H9 (cell line): ENCODE data around the gene CNDP2. TPM values are rescaled to one million over a fixed set of nuclear protein-coding genes. Genes with fewer than 3 reads are reported as not detected.

Experiments used
- DNase-seq: peaks from one replicate; pipeline ENCODE4 v3.0.0-alpha.2; 2017
- H2AFZ ChIP-seq: one replicate; pipeline ENCODE4 v1.6.1; 2013; ENCODE audit warnings: mild to moderate bottlenecking, low read length, control low read depth, moderate library complexity
- H2AK5ac ChIP-seq: 2 replicates; pipeline ENCODE4 v1.6.1; 2013; ENCODE audit warnings: low read length, control low read depth, mixed read lengths; ENCODE audit not compliant: insufficient read length
- H2BK120ac ChIP-seq: one replicate; pipeline ENCODE4 v1.6.1; 2013; ENCODE audit warnings: low read depth, mild to moderate bottlenecking, low read length, control low read depth, inconsistent platforms; ENCODE audit not compliant: poor library complexity, severe bottlenecking
- H2BK12ac ChIP-seq: 2 replicates; pipeline ENCODE4 v1.6.1; 2013; ENCODE audit warnings: low read length, control low read depth, mixed read lengths, low read depth; ENCODE audit not compliant: insufficient read length
- H2BK15ac ChIP-seq: 2 replicates; pipeline ENCODE4 v1.6.1; 2013; ENCODE audit warnings: low read depth, low read length, control low read depth
- H2BK20ac ChIP-seq: one replicate; pipeline ENCODE4 v1.6.1; 2013; ENCODE audit warnings: low read depth, mild to moderate bottlenecking, low read length, control low read depth, inconsistent platforms; ENCODE audit not compliant: poor library complexity, severe bottlenecking
- H2BK5ac ChIP-seq: 2 replicates; pipeline ENCODE4 v1.6.1; 2013; ENCODE audit warnings: low read length, control low read depth, mixed read lengths; ENCODE audit not compliant: insufficient read length
- H3K14ac ChIP-seq: 2 replicates; pipeline ENCODE4 v1.6.1; 2013; ENCODE audit warnings: low read length, control low read depth; ENCODE audit not compliant: insufficient read depth
- H3K18ac ChIP-seq: 2 replicates; pipeline ENCODE4 v1.6.1; 2013; ENCODE audit warnings: low read depth, mild to moderate bottlenecking, mixed read lengths, low read length, control low read depth; ENCODE audit not compliant: insufficient read length
- H3K23ac ChIP-seq: 2 replicates; pipeline ENCODE4 v1.6.1; 2013; ENCODE audit warnings: low read length, control low read depth, mixed read lengths, low read depth; ENCODE audit not compliant: insufficient read length
- H3K23me2 ChIP-seq: 2 replicates; pipeline ENCODE4 v1.6.1; 2013; ENCODE audit warnings: low read depth, mild to moderate bottlenecking, mixed read lengths, low read length, control low read depth; ENCODE audit not compliant: insufficient read length, poor library complexity, severe bottlenecking
- H3K27ac ChIP-seq: 2 replicates; pipeline ENCODE4 v1.5.1; 2013; ENCODE audit warnings: low read length, control low read depth, mixed read lengths, low read depth; ENCODE audit not compliant: insufficient read length
- H3K27me3 ChIP-seq: 2 replicates; pipeline ENCODE4 v1.6.1; 2013; ENCODE audit warnings: low read length, control low read depth, inconsistent platforms; ENCODE audit not compliant: insufficient read depth
- H3K4ac ChIP-seq: 2 replicates; pipeline ENCODE4 v1.6.1; 2013; ENCODE audit warnings: low read depth, mild to moderate bottlenecking, control low read depth, inconsistent platforms, low read length, moderate library complexity
- H3K4me1 ChIP-seq: 2 replicates; pipeline ENCODE4 v1.6.1; 2013; ENCODE audit warnings: low read length, control low read depth, inconsistent platforms; ENCODE audit not compliant: insufficient read depth
- H3K4me2 ChIP-seq: 2 replicates; pipeline ENCODE4 v1.6.1; 2013; ENCODE audit warnings: low read length, control low read depth, mixed read lengths; ENCODE audit not compliant: insufficient read length, insufficient read depth
- H3K56ac ChIP-seq: 2 replicates; pipeline ENCODE4 v1.6.1; 2013; ENCODE audit warnings: low read depth, mild to moderate bottlenecking, mixed read lengths, low read length, control low read depth; ENCODE audit not compliant: insufficient read length
- H3K79me1 ChIP-seq: 2 replicates; pipeline ENCODE4 v1.6.1; 2013; ENCODE audit warnings: low read depth, mild to moderate bottlenecking, moderate library complexity, low read length, control low read depth, inconsistent platforms; ENCODE audit not compliant: insufficient read depth, poor library complexity, severe bottlenecking
- H3K79me2 ChIP-seq: 2 replicates; pipeline ENCODE4 v1.6.1; 2013; ENCODE audit warnings: low read length, control low read depth, inconsistent platforms; ENCODE audit not compliant: insufficient read depth
- H3K9ac ChIP-seq: 2 replicates; pipeline ENCODE4 v1.6.1; 2013; ENCODE audit warnings: low read length, control low read depth, mixed read lengths; ENCODE audit not compliant: insufficient read length; ENCODE audit errors: extremely low read depth
- H3K9me3 ChIP-seq: one replicate; pipeline ENCODE4 v1.6.1; 2013; ENCODE audit warnings: low read depth, low read length, inconsistent platforms; ENCODE audit not compliant: control insufficient read depth
- H3T11ph ChIP-seq: one replicate; pipeline ENCODE4 v1.6.1; 2013; ENCODE audit warnings: mild to moderate bottlenecking, low read length, control low read depth, inconsistent platforms
- H4K20me1 ChIP-seq: one replicate; pipeline ENCODE4 v1.6.1; 2013; ENCODE audit not compliant: control insufficient read depth, insufficient read length, insufficient read depth
- H4K5ac ChIP-seq: 2 replicates; pipeline ENCODE4 v1.6.1; 2013; ENCODE audit warnings: low read depth, mild to moderate bottlenecking, mixed read lengths, low read length, control low read depth; ENCODE audit not compliant: insufficient read length
- H4K8ac ChIP-seq: replicated peaks from 2 replicates; pipeline ENCODE4 v1.6.1; 2013; ENCODE audit warnings: low read length, control low read depth, mixed read lengths, low read depth; ENCODE audit not compliant: insufficient read length
- H4K91ac ChIP-seq: 2 replicates; pipeline ENCODE4 v1.6.1; 2013; ENCODE audit warnings: low read depth, mild to moderate bottlenecking, moderate library complexity, mixed read lengths, low read length, control low read depth; ENCODE audit not compliant: insufficient read length
- H3K27ac Mint-ChIP-seq, 3 experiments: 2 replicates in 2 of 3; 3 replicates in 1 of 3; pipeline ENCODE4 v1.8.0; 2020 to 2021; ENCODE audit warnings: mixed read lengths in 3 of 3, mild to moderate bottlenecking in 1 of 3, moderate library complexity in 1 of 3
- H3K27me3 Mint-ChIP-seq: 2 replicates; pipeline ENCODE4 v1.8.0; 2021; ENCODE audit warnings: low read depth, mild to moderate bottlenecking, moderate library complexity, mixed read lengths
- H3K36me3 Mint-ChIP-seq, 3 experiments: 2 replicates in 2 of 3; 3 replicates in 1 of 3; pipeline ENCODE4 v1.8.0; 2020 to 2021; ENCODE audit warnings: low read depth in 3 of 3, mixed read lengths in 3 of 3; ENCODE audit not compliant: insufficient read depth in 1 of 3
- H3K4me1 Mint-ChIP-seq, 2 experiments: 2 replicates each; pipeline ENCODE4 v1.8.0; 2020; ENCODE audit warnings: mixed read lengths in 2 of 2
- H3K4me3 Mint-ChIP-seq, 2 experiments: 2 replicates in 1 of 2; 3 replicates in 1 of 2; pipeline ENCODE4 v1.8.0; 2020 to 2021; ENCODE audit warnings: mild to moderate bottlenecking in 2 of 2, mixed read lengths in 2 of 2, moderate library complexity in 1 of 2
- H3K9me3 Mint-ChIP-seq, 2 experiments: 2 replicates in 1 of 2; 3 replicates in 1 of 2; pipeline ENCODE4 v1.8.0; 2020; ENCODE audit warnings: mild to moderate bottlenecking in 2 of 2, mixed read lengths in 2 of 2, moderate library complexity in 1 of 2
- WGBS: extraction: QIAGEN DNeasy Blood & Tissue Kit; methylation state at CpG from one replicate; pipeline ENCODE4 v1.1.7; 2013; ENCODE audit warnings: missing lambda C conversion rate, low lambda C conversion rate, mixed read lengths; ENCODE audit not compliant: insufficient read length; ENCODE audit errors: extremely low coverage; 5-methylcytosine and 5-hydroxymethylcytosine counted together
- total RNA-seq: library from RNA; stranded (reverse); gene quantifications from 2 replicates; pipeline ENCODE4 v1.2.1, GENCODE V29; 2021
- TF ChIP-seq, protein P1 (sequence below): fragments of 200-600 bp; sonication (generic); conservative IDR thresholded peaks from 3 replicates; pipeline ENCODE4 v1.8.0; 2021; ENCODE audit warnings: antibody characterized with exemption, mild to moderate bottlenecking

Gene CNDP2
- total RNA-seq, 1 experiment from 2014 or later: 212 TPM

DNA sequence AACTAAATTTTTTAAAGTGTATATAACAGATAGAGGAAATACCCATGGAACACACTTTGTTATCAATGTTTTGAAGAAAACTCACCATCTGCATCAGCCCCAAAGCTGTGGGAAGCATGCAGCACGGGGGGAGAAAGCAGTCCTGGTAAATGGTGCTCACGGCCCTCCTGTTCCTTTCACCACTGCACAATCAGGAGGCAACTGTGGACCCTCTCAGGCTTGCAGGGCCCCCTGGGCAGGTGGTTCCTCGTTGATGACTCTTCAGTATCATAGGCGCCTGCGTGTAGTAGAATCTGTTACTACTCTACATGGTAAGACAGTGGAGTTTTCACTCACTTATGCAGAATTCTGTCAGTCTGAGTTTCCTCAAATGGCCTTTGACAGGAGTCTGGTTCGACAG, 33.2 kb downstream of the CNDP2 start:
- H2BK120ac ChIP-seq: no peak overlapping the region
- Mint-ChIP-seq H3K27me3 (peaks cover 8% of the 10 kb centered on the region), H3K9me3 (peaks cover under 1 to 1% of the 10 kb centered on the region in 2 experiments; a peak in 3 of 5 replicates), H3K4me1 (0 out of 4 replicates have a peak, but pooled peaks cover 0 to 3% of the 10 kb centered on the region in 2 experiments), H3K36me3 (peaks cover 0 to 2% (median 1%) of the 10 kb centered on the region in 3 experiments; a peak in 3 of 7 replicates), H3K4me3 (no peak overlapping the region), H3K27ac (no peak overlapping the region)
- TF ChIP-seq, protein P1, sequence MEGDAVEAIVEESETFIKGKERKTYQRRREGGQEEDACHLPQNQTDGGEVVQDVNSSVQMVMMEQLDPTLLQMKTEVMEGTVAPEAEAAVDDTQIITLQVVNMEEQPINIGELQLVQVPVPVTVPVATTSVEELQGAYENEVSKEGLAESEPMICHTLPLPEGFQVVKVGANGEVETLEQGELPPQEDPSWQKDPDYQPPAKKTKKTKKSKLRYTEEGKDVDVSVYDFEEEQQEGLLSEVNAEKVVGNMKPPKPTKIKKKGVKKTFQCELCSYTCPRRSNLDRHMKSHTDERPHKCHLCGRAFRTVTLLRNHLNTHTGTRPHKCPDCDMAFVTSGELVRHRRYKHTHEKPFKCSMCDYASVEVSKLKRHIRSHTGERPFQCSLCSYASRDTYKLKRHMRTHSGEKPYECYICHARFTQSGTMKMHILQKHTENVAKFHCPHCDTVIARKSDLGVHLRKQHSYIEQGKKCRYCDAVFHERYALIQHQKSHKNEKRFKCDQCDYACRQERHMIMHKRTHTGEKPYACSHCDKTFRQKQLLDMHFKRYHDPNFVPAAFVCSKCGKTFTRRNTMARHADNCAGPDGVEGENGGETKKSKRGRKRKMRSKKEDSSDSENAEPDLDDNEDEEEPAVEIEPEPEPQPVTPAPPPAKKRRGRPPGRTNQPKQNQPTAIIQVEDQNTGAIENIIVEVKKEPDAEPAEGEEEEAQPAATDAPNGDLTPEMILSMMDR: no peak
- no peak overlapping the region for H3K4ac ChIP-seq
- no peaks in the 10 kb centered on the region for H3K27me3 ChIP-seq
- no peak overlapping the region for H3K9ac ChIP-seq
- no peak overlapping the region for H3K56ac ChIP-seq
- H3K23ac ChIP-seq: no peak overlapping the region
- no peak overlapping the region for H3K4me2 ChIP-seq
- H3K23me2 ChIP-seq: peaks cover 2% of the 10 kb centered on the region
- H4K20me1 ChIP-seq: no peaks in the 10 kb centered on the region
- DNase-seq: peak; percentile 6
- no peak overlapping the region for H4K91ac ChIP-seq
- H2BK5ac ChIP-seq: no peak overlapping the region
- no peak overlapping the region for H3K27ac ChIP-seq
- H2BK20ac ChIP-seq: no peak overlapping the region
- WGBS: no CpG with 5 or more reads among the region's 6 CpGs
- no peaks in the 10 kb centered on the region for H3K79me1 ChIP-seq
- no peak overlapping the region for H3K14ac ChIP-seq
- no peak overlapping the region for H4K5ac ChIP-seq
- H3K4me1 ChIP-seq: no peaks in the 10 kb centered on the region
- no peak overlapping the region for H2BK15ac ChIP-seq
- H2BK12ac ChIP-seq: no peak overlapping the region
- H2AK5ac ChIP-seq: no peak overlapping the region
- no peak overlapping the region for H3K18ac ChIP-seq
- no peak overlapping the region for H3T11ph ChIP-seq
- H4K8ac ChIP-seq: no peak overlapping the region
- no peaks in the 10 kb centered on the region for H3K9me3 ChIP-seq
- H3K79me2 ChIP-seq: no peaks in the 10 kb centered on the region
- H2AFZ ChIP-seq: no peak overlapping the region
